Activated naive CD4-positive, alpha-beta T cell treated with anti-CD3 and anti-CD28 coated beads, Interleukin-2, amount 10 ng/mL, durations not matched to agents 7 days and 5 days (primary cell): Measurements from ENCODE around the gene HSPA1A.

Source experiments
- CTCF ChIA-PET: fragments of 350-600 bp; sonication (Branson Sonifier 250); formaldehyde crosslinking; loops from one replicate; lab custom pipeline; 2021; ENCODE audit warnings: antibody characterized with exemption; lab: Charles Lee
- DNase-seq: peaks from one replicate; pipeline ENCODE4 v3.0.0-alpha.2; 2020
- H3K27ac Mint-ChIP-seq: one replicate; pipeline ENCODE4 v1.8.0; 2021; ENCODE audit warnings: mild to moderate bottlenecking, moderate library complexity, mixed read lengths
- H3K27me3 Mint-ChIP-seq: one replicate; pipeline ENCODE4 v1.8.0; 2021; ENCODE audit warnings: mild to moderate bottlenecking, mixed read lengths
- H3K36me3 Mint-ChIP-seq: one replicate; pipeline ENCODE4 v1.8.0; 2021; ENCODE audit warnings: mixed read lengths
- H3K4me1 Mint-ChIP-seq: one replicate; pipeline ENCODE4 v1.8.0; 2021; ENCODE audit warnings: mixed read lengths
- H3K4me3 Mint-ChIP-seq: one replicate; pipeline ENCODE4 v1.8.0; 2021; ENCODE audit warnings: mild to moderate bottlenecking, moderate library complexity, mixed read lengths
- H3K9me3 Mint-ChIP-seq: one replicate; pipeline ENCODE4 v1.8.0; 2021; ENCODE audit warnings: mixed read lengths

Gene HSPA1A

GRCh38 chr6:31815025-31815838 is at the start of gene HSPA1A, which contains the start of gene HSPA1L:
Gene HSPA1A, plus strand, starts transcription at chr6:31815543. Its CDS starts 214 bp downstream, at chr6:31815757.
Gene HSPA1L, minus strand, starts transcription at chr6:31815283. Its CDS starts 3,311 bp downstream, at chr6:31811972.
- peak within 1 kb of the TSS; percentile 92 for H3K4me3 Mint-ChIP-seq
- H3K9me3 Mint-ChIP-seq: no peaks in the 10 kb centered on the region
- peaks cover 49% of the 10 kb centered on the region for H3K4me1 Mint-ChIP-seq
- H3K27ac Mint-ChIP-seq: peak within 1 kb of the TSS; percentile 91
- CTCF ChIA-PET: interaction anchor here (0.6 to 2.5 kb wide), 6 partner anchors 11 to 88 kb away, joined by 3 to 8 read pairs (median 4); no protein-coding TSS in a partner anchor
- H3K36me3 Mint-ChIP-seq: peaks cover 29% of the 10 kb centered on the region
- H3K27me3 Mint-ChIP-seq: no peaks in the 10 kb centered on the region
- DNase-seq: peak; percentile 77

GRCh38 chr6:31765559-31765909 is 49.8 kb upstream of the HSPA1A start:
- Mint-ChIP-seq H3K4me3 (no peak overlapping the region), H3K9me3 (no peaks in the 10 kb centered on the region), H3K27ac (no peak overlapping the region), H3K27me3 (no peaks in the 10 kb centered on the region), H3K36me3 (peaks cover 27% of the 10 kb centered on the region), H3K4me1 (peaks cover 42% of the 10 kb centered on the region)
- CTCF ChIA-PET: interaction anchor here (0.9 kb wide), 1 partner anchor 13 kb away, joined by 3 read pairs; no protein-coding TSS in a partner anchor
- no peak for DNase-seq

- Mint-ChIP-seq H3K27ac (peak overlapping the region; percentile 49), H3K27me3 (no peaks in the 10 kb centered on the region), H3K4me1 (peaks cover 48% of the 10 kb centered on the region), H3K9me3 (no peaks in the 10 kb centered on the region), H3K36me3 (peaks cover 21% of the 10 kb centered on the region), H3K4me3 (no peak overlapping the region)
- DNase-seq: no peak
- CTCF ChIA-PET: interaction anchor here (0.9 kb wide), 1 partner anchor 12 kb away, joined by 3 read pairs; no protein-coding TSS in a partner anchor
Measured at GRCh38 chr6:31765910-31766794, 49.2 kb upstream of the HSPA1A start.

DNA sequence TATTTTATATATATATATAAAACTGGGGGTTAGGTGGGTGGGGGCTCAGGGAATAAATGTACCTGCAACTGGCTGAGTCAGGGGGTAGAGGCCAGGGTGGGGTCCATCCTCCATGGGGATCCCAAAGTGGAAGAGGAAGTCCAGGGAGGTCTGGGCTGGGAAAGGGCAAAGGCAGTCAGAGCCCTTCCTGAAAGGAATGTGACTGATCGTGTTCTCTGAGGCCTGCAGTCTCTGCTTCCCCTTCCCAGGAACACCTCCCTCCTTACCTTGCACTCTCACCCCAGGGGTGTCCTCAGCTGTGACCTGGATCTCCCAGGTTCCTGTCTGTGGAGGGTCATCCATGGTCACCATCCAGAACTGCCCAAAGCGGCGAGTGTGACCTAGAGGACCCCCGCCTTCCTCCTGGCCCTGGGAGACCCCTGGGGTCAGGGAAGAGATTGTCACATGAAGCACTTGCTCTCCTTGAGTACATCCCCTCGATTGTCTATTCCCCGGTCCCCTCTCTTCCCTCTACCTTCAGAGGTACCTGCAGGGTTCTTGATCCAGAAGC is 48.2 kb upstream of the HSPA1A start:
- Mint-ChIP-seq H3K36me3 (peaks cover 20% of the 10 kb centered on the region), H3K27ac (no peak overlapping the region), H3K9me3 (peaks cover 3% of the 10 kb centered on the region), H3K4me1 (peaks cover 57% of the 10 kb centered on the region), H3K27me3 (no peaks in the 10 kb centered on the region), H3K4me3 (no peak overlapping the region)
- CTCF ChIA-PET: no interaction called here
- no peak for DNase-seq

DNA sequence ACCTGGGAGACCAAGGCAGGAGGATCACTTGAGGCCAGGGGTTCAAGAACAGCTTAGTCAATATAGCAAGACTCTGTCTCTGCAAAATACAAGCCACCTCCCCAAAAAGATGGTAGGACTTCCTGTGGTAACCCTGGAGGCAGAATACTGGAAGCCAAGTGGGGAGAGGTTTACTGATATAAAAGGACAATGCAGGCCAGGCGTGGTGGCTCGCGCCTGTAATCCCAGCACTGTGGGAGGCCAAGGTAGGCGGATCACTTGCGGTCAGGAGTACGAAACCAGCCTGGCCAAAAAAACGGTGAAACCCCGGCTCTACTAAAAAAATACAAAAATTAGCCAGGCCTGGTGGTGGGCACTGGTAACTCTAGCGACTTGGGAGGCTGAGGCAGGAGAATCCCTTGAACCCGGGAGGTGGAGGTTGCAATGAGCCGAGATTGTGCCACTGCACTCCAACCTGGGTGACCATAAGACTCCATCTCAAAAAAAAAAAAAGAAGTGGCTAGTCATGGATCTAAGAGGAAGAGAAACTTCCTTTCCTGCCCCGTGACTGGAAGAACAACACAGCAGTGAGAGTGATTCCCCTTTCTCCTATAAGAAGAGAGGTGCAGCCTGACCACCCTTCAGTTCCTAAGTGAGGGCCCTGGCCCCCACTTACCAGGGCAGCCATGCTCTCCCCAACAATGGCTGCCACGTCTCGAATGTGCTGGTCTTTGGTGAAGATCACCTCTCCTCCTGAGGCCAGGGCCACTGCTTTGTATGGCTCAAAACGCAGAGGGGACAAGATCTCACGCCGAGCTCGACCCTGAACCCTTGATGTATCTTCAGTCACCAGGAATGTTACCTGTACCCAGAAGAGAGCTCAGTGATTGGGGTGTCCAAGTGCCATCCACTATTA is 46.7 kb upstream of the HSPA1A start:
- peaks cover 64% of the 10 kb centered on the region for H3K4me1 Mint-ChIP-seq
- H3K27ac Mint-ChIP-seq: peak overlapping the region; percentile 52
- peaks cover 13% of the 10 kb centered on the region for H3K36me3 Mint-ChIP-seq
- H3K4me3 Mint-ChIP-seq: no peak overlapping the region
- DNase-seq: no peak
- CTCF ChIA-PET: interaction anchor here (0.8 to 2.7 kb wide), 16 partner anchors 9 to 116 kb away, joined by 3 to 23 read pairs (median 8); partner anchors contain the start of genes BAG6, CLIC1, DDAH2 and LY6G5C
- H3K27me3 Mint-ChIP-seq: no peaks in the 10 kb centered on the region
- peaks cover 3% of the 10 kb centered on the region for H3K9me3 Mint-ChIP-seq

GRCh38 chr6:31769684-31770371 is 45.5 kb upstream of the HSPA1A start:
- H3K27ac Mint-ChIP-seq: peak overlapping the region; percentile 61
- H3K4me1 Mint-ChIP-seq: peaks cover 52% of the 10 kb centered on the region
- H3K36me3 Mint-ChIP-seq: peaks cover 9% of the 10 kb centered on the region
- peaks cover 3% of the 10 kb centered on the region for H3K9me3 Mint-ChIP-seq
- DNase-seq: peak; percentile 86
- H3K4me3 Mint-ChIP-seq: no peak overlapping the region
- CTCF ChIA-PET: interaction anchor here (0.7 to 2.7 kb wide), 31 partner anchors 10 to 117 kb away, joined by 3 to 23 read pairs (median 5); partner anchors contain the start of genes ABHD16A, BAG6, CLIC1 and DDAH2
- no peaks in the 10 kb centered on the region for H3K27me3 Mint-ChIP-seq

- CTCF ChIA-PET: interaction anchor here (0.7 to 2.7 kb wide), 11 partner anchors 20 to 118 kb away, joined by 3 to 13 read pairs (median 7); partner anchors contain the start of genes BAG6, LY6G6C and VARS1
- peaks cover 3% of the 10 kb centered on the region for H3K9me3 Mint-ChIP-seq
- H3K27me3 Mint-ChIP-seq: peaks cover 5% of the 10 kb centered on the region
- H3K27ac Mint-ChIP-seq: peak overlapping the region; percentile 39
- peaks cover 62% of the 10 kb centered on the region for H3K4me1 Mint-ChIP-seq
- peaks cover 7% of the 10 kb centered on the region for H3K36me3 Mint-ChIP-seq
- no peak overlapping the region for H3K4me3 Mint-ChIP-seq
- no peak for DNase-seq
Measured at GRCh38 chr6:31770860-31771259, 44.5 kb upstream of the HSPA1A start.

DNA sequence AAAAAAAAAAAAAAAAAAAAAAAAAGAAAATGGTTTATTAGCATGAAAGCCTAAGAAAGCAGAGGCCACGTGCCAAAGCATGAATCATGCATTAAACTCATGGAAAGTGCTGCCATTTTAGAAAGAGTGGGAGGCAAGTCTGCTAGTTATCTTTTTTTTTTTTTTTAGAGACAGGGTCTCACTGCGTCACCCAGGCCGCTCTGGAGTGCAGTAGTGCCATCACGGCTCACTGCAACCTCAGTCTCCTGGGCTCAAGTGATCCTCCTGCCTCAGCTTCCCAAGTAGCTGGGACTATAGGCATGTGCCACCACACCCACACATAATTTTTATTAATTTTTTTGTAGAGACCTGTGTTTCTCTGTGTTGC is 43.4 kb upstream of the HSPA1A start:
- Mint-ChIP-seq H3K27me3 (peaks cover 5% of the 10 kb centered on the region), H3K4me3 (no peak overlapping the region), H3K27ac (peak overlapping the region; percentile 80), H3K9me3 (peaks cover 3% of the 10 kb centered on the region), H3K4me1 (peaks cover 74% of the 10 kb centered on the region), H3K36me3 (peaks cover 7% of the 10 kb centered on the region)
- CTCF ChIA-PET: interaction anchor here (3.0 kb wide), 1 partner anchor 33 kb away, joined by 9 read pairs; the partner anchor contains the start of gene MSH5
- DNase-seq: no peak

- no peak for DNase-seq
- H3K36me3 Mint-ChIP-seq: peaks cover 13% of the 10 kb centered on the region
- peaks cover 5% of the 10 kb centered on the region for H3K27me3 Mint-ChIP-seq
- no peak overlapping the region for H3K27ac Mint-ChIP-seq
- no peak overlapping the region for H3K4me3 Mint-ChIP-seq
- CTCF ChIA-PET: interaction anchor here (2.5 kb wide), 1 partner anchor 15 kb away, joined by 11 read pairs; no protein-coding TSS in a partner anchor
- H3K9me3 Mint-ChIP-seq: peaks cover 3% of the 10 kb centered on the region
- peaks cover 62% of the 10 kb centered on the region for H3K4me1 Mint-ChIP-seq
Measured at GRCh38 chr6:31775184-31775583, 40.2 kb upstream of the HSPA1A start.

DNA sequence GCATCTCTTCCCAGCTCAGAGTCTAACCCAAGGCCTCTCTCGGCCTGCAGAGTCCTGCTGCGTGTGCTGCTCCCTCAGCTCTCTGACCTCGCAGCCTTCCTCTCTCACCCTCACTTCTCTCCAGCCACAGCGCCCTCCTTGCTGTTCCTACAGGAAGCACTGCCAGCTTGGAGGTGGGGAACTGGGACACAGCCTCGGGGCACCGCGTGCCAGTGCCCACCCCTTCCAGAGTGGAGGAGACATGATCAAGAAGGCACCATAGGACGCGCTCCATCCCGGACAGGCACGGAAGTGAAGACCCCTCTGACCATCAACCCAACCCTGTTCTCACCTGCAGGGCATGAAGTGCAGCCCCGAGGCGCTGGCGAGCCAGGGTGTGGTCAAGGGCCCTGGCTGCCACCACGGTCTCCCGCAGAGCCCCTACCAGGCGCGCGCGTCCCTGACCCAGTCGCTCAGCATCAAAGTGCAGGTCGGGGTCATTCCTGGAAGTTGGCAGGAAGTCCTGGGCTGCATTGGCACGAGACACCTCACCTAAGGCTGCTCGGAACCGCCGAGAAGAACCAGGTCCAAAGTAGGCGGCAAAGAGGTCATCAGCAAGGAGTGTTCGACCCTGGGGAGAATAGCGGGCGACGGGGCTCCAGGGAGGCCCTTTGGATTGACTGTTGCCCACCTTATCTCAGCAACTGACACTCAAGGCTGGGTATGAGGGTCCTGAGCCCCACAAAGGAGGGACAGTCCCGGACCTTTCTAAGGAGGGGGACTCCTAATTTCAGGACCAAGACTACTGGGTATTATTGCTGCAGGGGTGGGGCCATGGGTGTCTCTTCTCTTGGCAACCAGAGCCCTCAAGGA is 39.5 kb upstream of the HSPA1A start:
- Mint-ChIP-seq H3K27ac (peak overlapping the region; percentile 70), H3K9me3 (peaks cover 3% of the 10 kb centered on the region), H3K36me3 (peaks cover 18% of the 10 kb centered on the region), H3K27me3 (peaks cover 5% of the 10 kb centered on the region), H3K4me1 (peaks cover 56% of the 10 kb centered on the region), H3K4me3 (peak overlapping the region; percentile 28)
- CTCF ChIA-PET: interaction anchor here (2.4 to 2.5 kb wide), 2 partner anchors 14 to 16 kb away, joined by 11 read pairs; no protein-coding TSS in a partner anchor
- DNase-seq: no peak

DNA sequence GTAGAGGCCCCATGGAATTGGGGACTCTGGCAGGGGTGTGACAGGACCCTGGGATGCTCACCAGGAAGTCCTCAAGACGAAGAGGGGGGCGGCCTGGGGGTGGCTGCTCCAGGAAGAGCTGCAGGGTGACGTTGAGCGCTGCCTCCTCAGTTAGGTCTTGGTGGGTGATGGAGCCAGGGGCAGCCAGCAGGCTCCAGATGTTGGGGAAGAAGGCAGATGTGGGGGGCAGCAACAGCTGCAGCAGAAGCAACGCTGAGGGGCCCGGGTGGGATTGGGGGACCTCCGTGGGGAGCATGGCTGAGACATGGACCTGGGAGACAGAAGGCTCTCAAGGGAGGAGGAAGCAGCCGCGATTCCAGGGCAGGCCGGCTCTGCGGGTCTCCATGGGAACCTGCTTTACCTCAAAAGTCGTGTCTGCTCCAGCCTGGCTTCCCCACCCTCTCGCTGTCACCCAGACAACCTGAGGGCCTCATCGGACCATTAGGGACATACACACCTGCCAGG is 38.8 kb upstream of the HSPA1A start:
- Mint-ChIP-seq H3K4me3 (peak overlapping the region; percentile 23), H3K9me3 (no peaks in the 10 kb centered on the region), H3K4me1 (peaks cover 49% of the 10 kb centered on the region), H3K27ac (peak overlapping the region; percentile 70), H3K36me3 (peaks cover 14% of the 10 kb centered on the region), H3K27me3 (peaks cover 5% of the 10 kb centered on the region)
- no peak for DNase-seq
- CTCF ChIA-PET: interaction anchor here (2.4 kb wide), 1 partner anchor 15 kb away, joined by 11 read pairs; no protein-coding TSS in a partner anchor
